Measurements from ENCODE around the gene ING5.

DNA sequence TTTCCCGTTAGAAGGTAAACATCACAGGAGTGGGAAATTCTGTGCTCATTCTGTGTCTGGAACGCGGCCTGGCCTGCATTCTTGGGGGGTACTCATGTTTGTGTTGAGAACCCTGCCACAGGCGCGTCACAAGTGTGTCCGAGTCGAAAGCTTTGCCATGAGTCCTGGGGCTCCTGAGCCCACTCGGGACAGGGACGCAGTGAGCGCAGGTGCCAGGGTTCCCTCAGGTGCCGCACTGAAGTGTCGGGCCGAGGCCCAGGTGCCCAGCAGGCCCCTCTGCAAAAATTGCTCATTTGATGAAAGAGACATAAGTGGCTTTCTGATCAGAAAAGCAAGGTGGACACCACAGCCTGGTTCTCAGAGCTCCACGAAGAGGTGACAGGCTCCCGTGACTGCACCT lies 37.3 kb downstream of the ING5 start:
- TF ChIP-seq, protein P1, sequence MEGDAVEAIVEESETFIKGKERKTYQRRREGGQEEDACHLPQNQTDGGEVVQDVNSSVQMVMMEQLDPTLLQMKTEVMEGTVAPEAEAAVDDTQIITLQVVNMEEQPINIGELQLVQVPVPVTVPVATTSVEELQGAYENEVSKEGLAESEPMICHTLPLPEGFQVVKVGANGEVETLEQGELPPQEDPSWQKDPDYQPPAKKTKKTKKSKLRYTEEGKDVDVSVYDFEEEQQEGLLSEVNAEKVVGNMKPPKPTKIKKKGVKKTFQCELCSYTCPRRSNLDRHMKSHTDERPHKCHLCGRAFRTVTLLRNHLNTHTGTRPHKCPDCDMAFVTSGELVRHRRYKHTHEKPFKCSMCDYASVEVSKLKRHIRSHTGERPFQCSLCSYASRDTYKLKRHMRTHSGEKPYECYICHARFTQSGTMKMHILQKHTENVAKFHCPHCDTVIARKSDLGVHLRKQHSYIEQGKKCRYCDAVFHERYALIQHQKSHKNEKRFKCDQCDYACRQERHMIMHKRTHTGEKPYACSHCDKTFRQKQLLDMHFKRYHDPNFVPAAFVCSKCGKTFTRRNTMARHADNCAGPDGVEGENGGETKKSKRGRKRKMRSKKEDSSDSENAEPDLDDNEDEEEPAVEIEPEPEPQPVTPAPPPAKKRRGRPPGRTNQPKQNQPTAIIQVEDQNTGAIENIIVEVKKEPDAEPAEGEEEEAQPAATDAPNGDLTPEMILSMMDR (IDR thresholded peaks at IDR 0.05; ENCODE audit: low read depth, low read length), result no peak
- TF ChIP-seq EZH2phosphoT487 (IDR thresholded peaks at IDR 0.05; ENCODE audit: low read depth), result no peak

Data from OCI-LY3 (cell line).